Spleen (tissue), 11 donors: ENCODE measurements around the gene SPRYD7. TPM values are rescaled to one million over a fixed set of nuclear protein-coding genes. Genes with fewer than 3 reads are reported as not detected.

Source experiments
- DNase-seq: peaks from one replicate; pipeline ENCODE4 v3.0.0-alpha.2; 2020
- H3K27ac ChIP-seq, 8 donors: fragments of 200-600 bp; sonication (generic) in 7 of 8; 1 replicate in 4 of 8; 2 replicates in 4 of 8; pipeline versions ENCODE4 v1.5.0 to v1.8.0; 2016 to 2021; ENCODE audit warnings: inconsistent platforms in 4 of 8, mild to moderate bottlenecking in 4 of 8, moderate library complexity in 1 of 8
- H3K27me3 ChIP-seq, 7 donors: fragments of 200-600 bp; sonication (generic) in 6 of 7; replicated peaks in 1 of 7; 1 replicate in 4 of 7; 2 replicates in 3 of 7; pipeline versions ENCODE4 v1.5.0 to v1.8.0; 2016 to 2021; ENCODE audit warnings: inconsistent platforms in 3 of 7, mild to moderate bottlenecking in 1 of 7
- H3K36me3 ChIP-seq, 6 donors: fragments of 200-600 bp; sonication (generic) in 5 of 6; 1 replicate in 4 of 6; 2 replicates in 2 of 6; pipeline versions ENCODE4 v1.5.0 to v1.8.0; 2016 to 2021; ENCODE audit warnings: inconsistent platforms in 2 of 6
- H3K4me1 ChIP-seq, 6 donors: fragments of 200-600 bp; sonication (generic) in 5 of 6; 1 replicate in 3 of 6; 2 replicates in 3 of 6; pipeline versions ENCODE4 v1.5.0 to v1.8.0; 2016 to 2021; ENCODE audit warnings: inconsistent platforms in 3 of 6
- H3K4me3 ChIP-seq, 8 donors: fragments of 200-600 bp; sonication (generic) in 7 of 8; 1 replicate in 4 of 8; 2 replicates in 4 of 8; pipeline versions ENCODE4 v1.5.0 to v1.8.0; 2016 to 2021; ENCODE audit warnings: inconsistent platforms in 4 of 8, mild to moderate bottlenecking in 4 of 8, moderate library complexity in 2 of 8
- H3K9me3 ChIP-seq, 8 donors: fragments of 200-600 bp; sonication (generic) in 7 of 8; 1 replicate in 4 of 8; 2 replicates in 4 of 8; pipeline versions ENCODE4 v1.5.0 to v1.8.0; 2016 to 2021; ENCODE audit warnings: inconsistent platforms in 4 of 8
- CTCF ChIP-seq, 11 experiments: fragments of 200-600 bp in 7 of 11; fragments of 450-650 bp in 4 of 11; sonication (generic) in 4 of 11; IDR thresholded peaks in 8 of 11; conservative IDR thresholded peaks in 3 of 11; 1 replicate in 7 of 11; 2 replicates in 4 of 11; pipeline versions ENCODE4 v1.4.0 to v1.8.0; 2016 to 2021; ENCODE audit warnings: antibody characterized with exemption in 11 of 11, inconsistent platforms in 4 of 11, mild to moderate bottlenecking in 1 of 11
- POLR2A ChIP-seq, 3 donors: fragments of 450-650 bp; IDR thresholded peaks; one replicate each; pipeline ENCODE4 v1.5.1; 2017; ENCODE audit warnings: antibody characterized with exemption in 3 of 3, mild to moderate bottlenecking in 1 of 3
- POLR2AphosphoS5 ChIP-seq, 3 donors: sonication (generic); formaldehyde crosslinking; IDR thresholded peaks; one replicate each; pipeline ENCODE4 v1.5.1; 2017; ENCODE audit warnings: antibody characterized with exemption in 3 of 3
- WGBS, 5 donors: extraction: QIAGEN DNeasy Blood & Tissue Kit in 3 of 5; methylation state at CpG; one replicate each; pipeline versions ENCODE4 v1.1.5 to v1.1.7; 2013 to 2018; 5-methylcytosine and 5-hydroxymethylcytosine counted together
- intact Hi-C: fragments of 100-400 bp; cut with DNase I; formaldehyde crosslinking; loops from one replicate; pipeline ENCODE4 v1.15.0; 2023; ENCODE audit warnings: low total_unique reads
- polyA plus RNA-seq, 3 donors: library from polyadenylated mRNA; stranded (reverse); fragments of 200-250 nt; gene quantifications; one replicate each; pipeline ENCODE4 v1.2.1, GENCODE V29; 2013
- total RNA-seq, 7 donors: library from RNA; depleted of rRNA in 3 of 7; stranded (reverse); fragments of >200 nt in 3 of 7; fragmentation: NEBNext Ultra II Directional in 4 of 7; extraction: Animal tissue kit (Norgen Biotek cat#: 25700) in 4 of 7; gene quantifications; one replicate each; pipeline versions ENCODE4 v1.1.0 to v1.2.1, GENCODE V29; 2016 to 2021
- donor health status: healthy with polysubstance abuse.
- donor health status: DM: no; HTN: no; CAD: no; lungs with moderate emphysema.
- donor health status: DM: no; HTN: no; CAD: no.
- donor health status: Bipolar disorder and iron deficiency.
- donor health status: healthy.
- donor health status: DM: no; HTN: no; CAD: no.
- donor health status: DM: yes; HTN: yes; CAD: no.

The SPRYD7 gene
- total and polyA plus RNA-seq, 10 donors = 3.5 to 7.7 (median 4.9) TPM

- no peak for DNase-seq
- H3K9me3 ChIP-seq = no peaks in the 10 kb centered on the region
- no peak overlapping the region for H3K4me3 ChIP-seq
- H3K27me3 ChIP-seq = no peaks in the 10 kb centered on the region
- peaks cover 0 to 14% (median 0%) of the 10 kb centered on the region in 6 donors for H3K36me3 ChIP-seq
- TF ChIP-seq POLR2AphosphoS5 (IDR thresholded peaks at IDR 0.05) (no peak), POLR2A (IDR thresholded peaks at IDR 0.05) (no peak)
- H3K4me1 ChIP-seq = peaks cover 0 to 8% (median 0%) of the 10 kb centered on the region in 6 donors
- intact Hi-C loops = loop anchor here (5.0 to 10.0 kb wide), 3 partner anchors 824 to 1087 kb away; no protein-coding TSS in a partner anchor
- no peak overlapping the region for H3K27ac ChIP-seq
- WGBS, 5 donors = 74 to 93% (median 83%) methylated on average over 3 of the region's 3 CpGs
These were observed 41.9 kb upstream of the SPRYD7 start for GRCh38 chr13:49977992-49978391.

- Histone ChIP-seq H3K27me3 (no peaks in the 10 kb centered on the region), H3K4me1 (peaks cover 0 to 8% (median 0%) of the 10 kb centered on the region in 6 donors), H3K27ac (no peak overlapping the region), H3K4me3 (no peak overlapping the region), H3K36me3 (peaks cover 0 to 10% (median 0%) of the 10 kb centered on the region in 6 donors), H3K9me3 (no peaks in the 10 kb centered on the region)
- whole genome bisulfite sequencing, 5 donors = 53 to 59% (median 55%) methylated on average over 8 of the region's 8 CpGs
- DNase-seq = peak; percentile 91
- intact Hi-C loops = loop anchor here (5.0 to 10.0 kb wide), 3 partner anchors 826 to 1088 kb away; no protein-coding TSS in a partner anchor
- TF ChIP-seq POLR2AphosphoS5 (IDR thresholded peaks at IDR 0.05) (peak in 1 of 3 donors; percentile 56), POLR2A (IDR thresholded peaks at IDR 0.05) (no peak), CTCF (IDR thresholded peaks at IDR 0.05 in 8 of 11, conservative IDR thresholded peaks at IDR 0.05 in 3 of 11) (peak; percentile 56 to 87 (median 82))
These were observed 40.4 kb upstream of the SPRYD7 start for GRCh38 chr13:49976314-49977258.

GRCh38 chr13:49975826-49976225 is 39.7 kb upstream of the SPRYD7 start:
- no peaks in the 10 kb centered on the region for H3K9me3 ChIP-seq
- 84 to 100% (median 97%) methylated on average over 1 of the region's 1 CpG for WGBS, 5 donors
- H3K27ac ChIP-seq = no peak overlapping the region
- no peak for DNase-seq
- intact Hi-C loops = loop anchor here (5.0 to 10.0 kb wide), 3 partner anchors 826 to 1089 kb away; no protein-coding TSS in a partner anchor
- H3K27me3 ChIP-seq = no peaks in the 10 kb centered on the region
- H3K4me1 ChIP-seq = peaks cover 0 to 8% (median 0%) of the 10 kb centered on the region in 6 donors
- peaks cover 0 to 10% (median 0%) of the 10 kb centered on the region in 6 donors for H3K36me3 ChIP-seq
- H3K4me3 ChIP-seq = no peak overlapping the region
- TF ChIP-seq POLR2AphosphoS5 (IDR thresholded peaks at IDR 0.05) (no peak), POLR2A (IDR thresholded peaks at IDR 0.05) (no peak), CTCF (IDR thresholded peaks at IDR 0.05 in 8 of 11, conservative IDR thresholded peaks at IDR 0.05 in 3 of 11) (no peak)

- H3K4me1 ChIP-seq = peaks cover 0 to 8% (median 0%) of the 10 kb centered on the region in 6 donors
- intact Hi-C loops = loop anchor here (10.0 kb wide), 1 partner anchor 1092 kb away; no protein-coding TSS in a partner anchor
- DNase-seq = no peak
- no peaks in the 10 kb centered on the region for H3K9me3 ChIP-seq
- no peaks in the 10 kb centered on the region for H3K27me3 ChIP-seq
- no peak overlapping the region for H3K4me3 ChIP-seq
- peaks cover 0 to 10% (median 0%) of the 10 kb centered on the region in 6 donors for H3K36me3 ChIP-seq
- TF ChIP-seq CTCF (IDR thresholded peaks at IDR 0.05 in 8 of 11, conservative IDR thresholded peaks at IDR 0.05 in 3 of 11) (no peak), POLR2A (IDR thresholded peaks at IDR 0.05) (no peak), POLR2AphosphoS5 (IDR thresholded peaks at IDR 0.05) (no peak)
- 95 to 97% (median 96%) methylated on average over 4 of the region's 4 CpGs for WGBS, 5 donors
- H3K27ac ChIP-seq = no peak overlapping the region
These were observed 36.6 kb upstream of the SPRYD7 start for GRCh38 chr13:49972709-49973108.
